Brain microvascular endothelial cell (primary cell): ENCODE results near the gene ATP2B2.

Source experiments
- DNase-seq: peaks from one replicate; pipeline ENCODE4 v3.0.0-alpha.2; 2020
- H3K27ac ChIP-seq: fragments of 250-450 bp; sonication (Bioruptor Pico); 2 replicates; pipeline ENCODE4 v1.5.1; 2020; ENCODE audit warnings: mild to moderate bottlenecking, moderate library complexity
- H3K27me3 ChIP-seq: fragments of 250-450 bp; sonication (Bioruptor Pico); replicated peaks from 2 replicates; pipeline ENCODE4 v1.5.1; 2020; ENCODE audit warnings: mild to moderate bottlenecking
- H3K36me3 ChIP-seq: fragments of 250-450 bp; sonication (Bioruptor Pico); replicated peaks from 2 replicates; pipeline ENCODE4 v1.5.1; 2020; ENCODE audit warnings: mild to moderate bottlenecking
- H3K4me3 ChIP-seq: 2 replicates; pipeline ENCODE4 v1.5.1; 2011; ENCODE audit warnings: low read depth, mild to moderate bottlenecking, control low read depth, low read length, moderate library complexity
- in situ Hi-C: cut with HindIII; loops from 2 replicates; pipeline ENCODE4 v1.10.0; 2017; ENCODE audit warnings: low sequenced_read_pairs, low pct_ligation_motif_present
- TF ChIP-seq, protein P1 (sequence below): IDR thresholded peaks from 2 replicates; pipeline ENCODE4 v1.5.1; 2011; ENCODE audit warnings: low read depth, mild to moderate bottlenecking, moderate library complexity, low read length, control low read depth, inconsistent platforms; ENCODE audit errors: missing control alignments

Gene ATP2B2

DNA sequence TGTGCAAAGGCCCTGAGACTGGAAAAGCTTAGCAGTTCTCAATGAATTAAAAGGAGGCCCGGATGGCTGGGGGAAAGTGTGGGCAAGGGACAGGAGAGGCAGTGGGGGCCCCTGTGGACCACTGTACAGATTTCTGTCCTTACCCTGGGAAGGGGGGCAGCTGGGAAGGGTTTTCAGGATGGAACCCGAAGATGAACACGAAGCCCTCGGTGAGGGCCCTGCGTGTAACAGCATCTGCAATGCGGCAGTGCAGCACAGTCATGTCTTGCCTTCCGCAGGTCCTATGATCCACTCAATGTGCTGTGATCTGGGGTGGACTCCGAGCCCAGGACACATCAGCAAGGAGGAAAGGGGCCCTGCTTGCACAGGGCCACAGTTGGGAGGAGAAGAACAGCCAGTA is 7.9 kb upstream of the ATP2B2 start:
- DNase-seq: no peak
- TF ChIP-seq, protein P1, sequence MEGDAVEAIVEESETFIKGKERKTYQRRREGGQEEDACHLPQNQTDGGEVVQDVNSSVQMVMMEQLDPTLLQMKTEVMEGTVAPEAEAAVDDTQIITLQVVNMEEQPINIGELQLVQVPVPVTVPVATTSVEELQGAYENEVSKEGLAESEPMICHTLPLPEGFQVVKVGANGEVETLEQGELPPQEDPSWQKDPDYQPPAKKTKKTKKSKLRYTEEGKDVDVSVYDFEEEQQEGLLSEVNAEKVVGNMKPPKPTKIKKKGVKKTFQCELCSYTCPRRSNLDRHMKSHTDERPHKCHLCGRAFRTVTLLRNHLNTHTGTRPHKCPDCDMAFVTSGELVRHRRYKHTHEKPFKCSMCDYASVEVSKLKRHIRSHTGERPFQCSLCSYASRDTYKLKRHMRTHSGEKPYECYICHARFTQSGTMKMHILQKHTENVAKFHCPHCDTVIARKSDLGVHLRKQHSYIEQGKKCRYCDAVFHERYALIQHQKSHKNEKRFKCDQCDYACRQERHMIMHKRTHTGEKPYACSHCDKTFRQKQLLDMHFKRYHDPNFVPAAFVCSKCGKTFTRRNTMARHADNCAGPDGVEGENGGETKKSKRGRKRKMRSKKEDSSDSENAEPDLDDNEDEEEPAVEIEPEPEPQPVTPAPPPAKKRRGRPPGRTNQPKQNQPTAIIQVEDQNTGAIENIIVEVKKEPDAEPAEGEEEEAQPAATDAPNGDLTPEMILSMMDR: no peak
- H3K27ac ChIP-seq: no peak overlapping the region
- no peaks in the 10 kb centered on the region for H3K36me3 ChIP-seq
- H3K4me3 ChIP-seq: no peak overlapping the region
- in situ Hi-C loops: no loop called here
- H3K27me3 ChIP-seq: no peaks in the 10 kb centered on the region

DNA sequence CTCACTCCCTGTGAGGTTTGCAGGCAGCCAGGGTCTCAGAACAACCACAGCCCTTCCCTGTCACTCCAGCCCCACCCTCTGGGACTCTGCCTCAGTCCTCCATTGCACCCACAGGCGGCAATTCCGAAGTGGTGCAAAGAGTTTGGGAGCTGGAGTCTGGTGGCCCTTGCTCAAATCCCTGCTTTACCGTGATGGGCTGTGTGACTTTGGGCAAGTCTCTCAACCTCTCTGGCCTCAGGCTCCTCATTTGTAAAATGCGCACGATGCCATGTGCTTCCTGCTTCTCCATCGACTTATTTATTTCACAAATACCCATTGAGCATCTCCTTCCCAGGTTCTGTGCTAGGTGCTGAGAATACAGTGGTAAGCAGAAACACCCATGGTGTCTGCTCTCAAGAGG is 7.3 kb upstream of the ATP2B2 start:
- TF ChIP-seq, protein P1: no peak
- in situ Hi-C loops: no loop called here
- Histone ChIP-seq H3K36me3 (no peaks in the 10 kb centered on the region), H3K27me3 (no peaks in the 10 kb centered on the region), H3K27ac (no peak overlapping the region), H3K4me3 (no peak overlapping the region)
- no peak for DNase-seq

DNA sequence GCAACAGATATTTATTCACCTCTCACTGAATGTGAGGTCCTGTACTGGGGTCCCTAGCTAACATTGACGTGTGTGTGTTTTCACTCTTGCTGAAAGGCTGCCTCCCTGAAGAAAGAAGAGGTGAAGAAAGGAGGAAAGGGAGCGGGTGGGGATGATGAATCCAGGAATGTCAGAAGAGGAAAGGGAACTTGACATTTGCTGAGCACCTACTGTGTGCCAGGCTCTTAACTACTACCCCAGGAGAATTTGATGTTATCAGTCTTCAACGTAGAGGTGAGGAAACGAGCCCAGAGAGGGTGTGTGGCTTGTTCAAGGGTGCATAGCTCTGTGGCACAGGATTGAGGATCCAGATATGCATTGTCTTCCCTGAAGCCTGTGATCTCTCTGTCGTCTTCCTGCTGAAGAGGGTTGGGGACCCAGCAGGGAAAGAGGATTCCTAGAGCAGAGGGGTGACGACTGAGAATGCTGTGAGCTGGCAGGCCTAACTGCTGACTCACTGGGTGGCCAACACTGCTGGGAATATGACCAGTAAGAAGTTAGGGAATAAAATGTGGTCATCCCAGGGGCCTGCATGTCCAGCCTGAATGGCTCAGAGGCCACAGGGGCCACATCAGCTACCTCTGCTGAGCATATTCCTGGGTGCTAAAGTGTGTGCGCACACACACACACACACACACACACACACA is 6.6 kb upstream of the ATP2B2 start:
- Histone ChIP-seq H3K27ac (no peak overlapping the region), H3K27me3 (no peaks in the 10 kb centered on the region), H3K36me3 (no peaks in the 10 kb centered on the region), H3K4me3 (no peak overlapping the region)
- in situ Hi-C loops: no loop called here
- TF ChIP-seq, protein P1: no peak
- DNase-seq: peak; percentile 66

DNA sequence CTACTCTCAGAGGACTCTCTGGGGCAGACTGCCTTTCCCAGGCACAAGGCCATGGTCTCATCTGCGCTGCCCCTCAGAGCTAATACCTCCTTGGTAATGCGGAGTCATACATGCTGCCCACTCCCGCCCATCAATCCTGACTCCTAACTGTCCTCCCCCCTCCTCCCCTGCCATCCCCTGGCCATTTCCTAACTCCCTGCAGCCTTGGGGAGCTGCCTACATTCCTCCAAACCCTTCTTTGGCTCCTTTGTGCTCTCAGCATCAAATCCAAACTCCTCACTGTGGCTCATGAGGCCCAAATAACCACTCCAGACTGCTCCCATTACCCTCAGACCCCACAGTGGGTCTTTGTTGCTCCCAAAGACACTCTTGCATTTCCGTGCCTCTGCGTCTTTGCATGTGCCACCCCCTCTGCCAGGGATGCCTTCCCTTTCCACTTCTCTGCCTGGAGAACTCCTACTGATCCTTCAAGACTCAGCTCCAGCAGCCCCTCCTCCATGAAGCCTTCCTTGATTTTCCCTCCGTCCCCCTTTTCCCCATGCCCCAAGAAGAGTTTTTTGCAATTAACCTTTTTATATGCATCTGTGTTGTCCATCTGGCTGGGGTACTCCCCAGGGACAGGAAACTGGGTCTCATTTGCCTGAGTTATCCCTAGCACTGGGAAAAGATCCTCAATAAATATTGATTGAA is 5.5 kb upstream of the ATP2B2 start:
- no peaks in the 10 kb centered on the region for H3K36me3 ChIP-seq
- in situ Hi-C loops: no loop called here
- TF ChIP-seq, protein P1: no peak
- DNase-seq: no peak
- no peak overlapping the region for H3K27ac ChIP-seq
- peaks cover 2% of the 10 kb centered on the region for H3K27me3 ChIP-seq
- no peak overlapping the region for H3K4me3 ChIP-seq

DNA sequence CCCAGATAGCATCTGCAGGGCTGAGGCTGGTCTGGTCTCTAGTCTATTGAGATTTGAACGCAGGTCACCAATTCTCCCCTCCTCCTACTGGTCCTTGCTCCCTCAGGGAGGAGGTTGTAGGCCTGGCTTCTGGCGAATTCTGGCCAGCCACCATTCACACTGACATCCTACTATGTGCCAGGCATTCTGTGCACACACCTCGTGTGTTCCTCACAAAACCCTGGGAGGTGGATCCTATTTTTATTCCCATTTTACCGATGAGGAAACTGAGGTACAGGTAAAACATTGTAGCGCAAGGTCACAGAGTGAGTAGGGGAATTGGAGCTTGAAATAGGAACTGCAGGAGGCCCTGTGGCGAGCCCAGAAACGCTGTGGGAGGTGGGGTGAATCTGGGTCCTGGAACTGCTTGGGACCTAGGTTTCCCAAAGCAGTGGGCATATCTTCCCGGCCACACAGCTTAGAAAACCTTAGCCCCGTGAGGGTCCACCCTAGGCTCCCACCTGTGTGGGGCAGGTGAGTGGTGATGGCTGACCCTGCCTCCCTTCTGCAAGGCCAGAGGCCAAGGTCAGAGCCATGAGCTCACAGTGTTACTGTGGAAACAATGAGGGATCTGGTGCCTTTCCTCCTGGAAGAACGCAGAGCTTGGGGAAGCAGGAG is 4.8 kb upstream of the ATP2B2 start:
- TF ChIP-seq, protein P1: no peak
- no peak for DNase-seq
- no peak overlapping the region for H3K27ac ChIP-seq
- in situ Hi-C loops: no loop called here
- H3K27me3 ChIP-seq: peaks cover 2% of the 10 kb centered on the region
- H3K4me3 ChIP-seq: no peak overlapping the region
- no peaks in the 10 kb centered on the region for H3K36me3 ChIP-seq
